Measurements from ENCODE around the gene AP3S2. TPM values are rescaled to one million over a fixed set of nuclear protein-coding genes. Genes with fewer than 3 reads are reported as not detected.

The AP3S2 gene
- total RNA-seq, 1 experiment from 2014 or later: 35.7 TPM

DNA sequence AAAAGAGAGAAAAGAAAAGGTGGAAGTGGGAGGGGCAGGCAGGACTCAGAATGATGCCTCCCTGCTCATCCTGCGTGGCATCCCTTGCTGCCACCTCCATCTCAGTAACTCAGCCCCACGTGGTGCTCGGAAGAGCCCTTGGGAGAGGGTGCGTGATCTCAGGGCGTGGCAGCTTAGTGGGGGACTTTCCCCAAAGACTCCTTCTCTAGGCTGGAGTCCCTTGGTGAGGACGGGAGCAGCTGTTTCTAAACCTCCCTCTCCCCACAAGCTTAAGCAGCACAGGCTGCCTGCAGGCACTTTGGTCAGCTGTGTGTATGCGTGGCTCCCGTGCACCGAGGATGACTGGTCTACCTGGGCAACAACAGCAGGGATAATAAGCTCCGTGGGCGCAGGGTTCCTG is 71.8 kb downstream of the AP3S2 start:
- ChIA-PET POLR2A (no interaction called here), CTCF (interaction anchor here (0.7 to 1.9 kb wide), 5 partner anchors 19 to 82 kb away, joined by 3 to 9 read pairs (median 3); no protein-coding TSS in a partner anchor)
- DNase-seq (ENCODE audit: low spot score) (no peak), ATAC-seq (no peak)
- no peak for TF ChIP-seq ESRRA (CRISPR knock-in tag; IDR thresholded peaks at IDR 0.05; ENCODE audit: borderline replicate concordance)
- H3K36me3 Mint-ChIP-seq: no peaks in the 10 kb centered on the region
- H3K27ac Mint-ChIP-seq: no peak overlapping the region
- H3K4me3 Mint-ChIP-seq: no peak overlapping the region
- H3K4me1 Mint-ChIP-seq: 0 out of 2 replicates have a peak, but pooled peaks cover 7% of the 10 kb centered on the region
- H3K27me3 Mint-ChIP-seq (ENCODE audit: low read depth): peaks cover 3% of the 10 kb centered on the region
- no peaks in the 10 kb centered on the region for H3K9me3 Mint-ChIP-seq

DNA sequence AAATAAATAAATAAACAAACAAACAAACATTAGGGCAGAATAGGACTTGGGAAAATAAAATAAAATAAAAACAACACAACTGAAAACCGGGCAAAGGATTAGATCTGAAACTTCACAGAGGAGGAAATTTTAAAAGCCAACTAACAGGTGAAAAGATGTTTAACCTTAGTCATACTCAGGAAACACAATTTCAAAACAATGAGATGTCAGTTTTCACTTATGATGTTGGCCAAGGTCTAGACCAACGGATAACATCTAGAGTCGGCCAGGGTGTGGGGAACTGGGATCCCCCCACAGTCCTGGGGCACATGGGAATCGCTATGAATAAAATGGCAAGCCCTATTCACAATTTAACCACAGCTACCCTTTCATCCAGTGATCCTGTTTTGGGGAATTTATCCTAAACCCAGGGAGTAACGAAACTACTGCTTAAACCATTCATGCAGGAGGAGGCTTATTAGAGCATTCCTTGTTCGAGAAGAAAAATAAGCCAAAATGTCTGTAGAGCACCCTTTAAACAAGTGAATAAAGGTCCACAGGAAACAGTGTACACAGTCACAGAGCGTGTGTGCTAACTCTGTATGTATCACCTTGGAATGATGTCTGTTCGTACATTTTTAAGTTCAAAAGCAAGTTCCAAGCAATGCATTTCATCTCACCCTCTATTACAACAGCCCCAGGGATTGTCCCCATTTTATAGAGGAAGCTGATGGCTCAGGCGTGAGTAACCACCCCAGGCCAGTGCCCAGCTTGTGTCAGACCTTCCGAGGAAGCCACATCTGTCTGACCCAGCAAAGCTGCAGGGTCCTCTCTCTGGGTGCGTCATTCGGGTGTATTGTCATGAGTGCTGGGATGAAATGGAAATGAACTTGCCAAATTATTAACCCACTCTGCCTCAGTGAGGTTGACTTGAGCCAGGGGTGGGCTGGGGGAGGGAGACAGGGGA is 72.9 kb downstream of the AP3S2 start:
- peaks cover 5% of the 10 kb centered on the region for H3K36me3 Mint-ChIP-seq

DNA sequence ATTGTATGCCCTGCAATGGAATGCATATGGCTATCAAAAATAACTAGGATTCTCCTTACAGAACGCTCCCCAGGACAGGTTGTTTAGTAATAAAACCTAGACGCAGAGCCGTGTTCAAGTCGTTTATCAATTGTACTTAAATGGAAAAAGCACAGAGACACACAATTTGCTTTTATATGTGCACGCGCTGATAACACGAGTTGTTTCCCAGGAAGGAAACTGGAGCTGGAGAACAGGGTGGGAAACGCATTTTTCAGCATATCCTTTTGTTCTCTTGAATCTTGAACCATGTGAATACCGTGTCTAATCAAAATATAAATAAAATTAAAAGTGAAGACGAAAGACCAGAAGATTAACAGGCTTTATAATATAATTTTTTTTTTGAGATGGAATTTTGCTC is 75.5 kb downstream of the AP3S2 start:
- H3K4me3 Mint-ChIP-seq: no peak overlapping the region
- POLR2A ChIA-PET: no interaction called here
- H3K36me3 Mint-ChIP-seq: peaks cover 10% of the 10 kb centered on the region
- H3K27me3 Mint-ChIP-seq (ENCODE audit: low read depth): peaks cover 36% of the 10 kb centered on the region
- H3K4me1 Mint-ChIP-seq: 0 out of 2 replicates have a peak, but pooled peaks cover 3% of the 10 kb centered on the region
- CTCF ChIA-PET: no interaction called here
- peaks cover 10% of the 10 kb centered on the region for H3K9me3 Mint-ChIP-seq
- DNase-seq (ENCODE audit: low spot score): no peak
- ATAC-seq: no peak
- no peak overlapping the region for H3K27ac Mint-ChIP-seq
- TF ChIP-seq, protein P1, sequence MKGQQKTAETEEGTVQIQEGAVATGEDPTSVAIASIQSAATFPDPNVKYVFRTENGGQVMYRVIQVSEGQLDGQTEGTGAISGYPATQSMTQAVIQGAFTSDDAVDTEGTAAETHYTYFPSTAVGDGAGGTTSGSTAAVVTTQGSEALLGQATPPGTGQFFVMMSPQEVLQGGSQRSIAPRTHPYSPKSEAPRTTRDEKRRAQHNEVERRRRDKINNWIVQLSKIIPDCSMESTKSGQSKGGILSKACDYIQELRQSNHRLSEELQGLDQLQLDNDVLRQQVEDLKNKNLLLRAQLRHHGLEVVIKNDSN (CRISPR knock-in tag; IDR thresholded peaks at IDR 0.05): no peak
- TF ChIP-seq, protein P2, sequence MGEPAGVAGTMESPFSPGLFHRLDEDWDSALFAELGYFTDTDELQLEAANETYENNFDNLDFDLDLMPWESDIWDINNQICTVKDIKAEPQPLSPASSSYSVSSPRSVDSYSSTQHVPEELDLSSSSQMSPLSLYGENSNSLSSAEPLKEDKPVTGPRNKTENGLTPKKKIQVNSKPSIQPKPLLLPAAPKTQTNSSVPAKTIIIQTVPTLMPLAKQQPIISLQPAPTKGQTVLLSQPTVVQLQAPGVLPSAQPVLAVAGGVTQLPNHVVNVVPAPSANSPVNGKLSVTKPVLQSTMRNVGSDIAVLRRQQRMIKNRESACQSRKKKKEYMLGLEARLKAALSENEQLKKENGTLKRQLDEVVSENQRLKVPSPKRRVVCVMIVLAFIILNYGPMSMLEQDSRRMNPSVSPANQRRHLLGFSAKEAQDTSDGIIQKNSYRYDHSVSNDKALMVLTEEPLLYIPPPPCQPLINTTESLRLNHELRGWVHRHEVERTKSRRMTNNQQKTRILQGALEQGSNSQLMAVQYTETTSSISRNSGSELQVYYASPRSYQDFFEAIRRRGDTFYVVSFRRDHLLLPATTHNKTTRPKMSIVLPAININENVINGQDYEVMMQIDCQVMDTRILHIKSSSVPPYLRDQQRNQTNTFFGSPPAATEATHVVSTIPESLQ (CRISPR knock-in tag; IDR thresholded peaks at IDR 0.05): no peak
- TF ChIP-seq, protein P3, sequence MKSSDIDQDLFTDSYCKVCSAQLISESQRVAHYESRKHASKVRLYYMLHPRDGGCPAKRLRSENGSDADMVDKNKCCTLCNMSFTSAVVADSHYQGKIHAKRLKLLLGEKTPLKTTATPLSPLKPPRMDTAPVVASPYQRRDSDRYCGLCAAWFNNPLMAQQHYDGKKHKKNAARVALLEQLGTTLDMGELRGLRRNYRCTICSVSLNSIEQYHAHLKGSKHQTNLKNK (CRISPR knock-in tag; IDR thresholded peaks at IDR 0.05): no peak
- TF ChIP-seq, protein P4, sequence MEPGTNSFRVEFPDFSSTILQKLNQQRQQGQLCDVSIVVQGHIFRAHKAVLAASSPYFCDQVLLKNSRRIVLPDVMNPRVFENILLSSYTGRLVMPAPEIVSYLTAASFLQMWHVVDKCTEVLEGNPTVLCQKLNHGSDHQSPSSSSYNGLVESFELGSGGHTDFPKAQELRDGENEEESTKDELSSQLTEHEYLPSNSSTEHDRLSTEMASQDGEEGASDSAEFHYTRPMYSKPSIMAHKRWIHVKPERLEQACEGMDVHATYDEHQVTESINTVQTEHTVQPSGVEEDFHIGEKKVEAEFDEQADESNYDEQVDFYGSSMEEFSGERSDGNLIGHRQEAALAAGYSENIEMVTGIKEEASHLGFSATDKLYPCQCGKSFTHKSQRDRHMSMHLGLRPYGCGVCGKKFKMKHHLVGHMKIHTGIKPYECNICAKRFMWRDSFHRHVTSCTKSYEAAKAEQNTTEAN (CRISPR knock-in tag; IDR thresholded peaks at IDR 0.05): no peak
- TF ChIP-seq HMGA2 (CRISPR knock-in tag; IDR thresholded peaks at IDR 0.05) (no peak), GABPB1 (CRISPR knock-in tag; IDR thresholded peaks at IDR 0.05) (no peak), SMAD4 (CRISPR knock-in tag; IDR thresholded peaks at IDR 0.05) (no peak), TEAD4 (CRISPR knock-in tag; IDR thresholded peaks at IDR 0.05) (no peak), CBFB (CRISPR knock-in tag; IDR thresholded peaks at IDR 0.05; ENCODE audit: low read depth) (no peak), EMX1 (CRISPR knock-in tag; IDR thresholded peaks at IDR 0.05) (no peak), ESRRA (CRISPR knock-in tag; IDR thresholded peaks at IDR 0.05; ENCODE audit: borderline replicate concordance) (no peak), ZNF671 (CRISPR knock-in tag; IDR thresholded peaks at IDR 0.05) (no peak), TP53 (CRISPR knock-in tag; IDR thresholded peaks at IDR 0.05) (no peak)

More for the DNA sequence above, 72.9 kb downstream of the AP3S2 start:
- Mint-ChIP-seq H3K4me1 (0 out of 2 replicates have a peak, but pooled peaks cover 7% of the 10 kb centered on the region), H3K27ac (no peak overlapping the region), H3K9me3 (peaks cover 6% of the 10 kb centered on the region), H3K27me3 (ENCODE audit: low read depth) (peaks cover 13% of the 10 kb centered on the region), H3K4me3 (no peak overlapping the region)
- ChIA-PET CTCF (interaction anchor here (0.7 kb wide), 2 partner anchors 11 to 54 kb away, joined by 3 read pairs; no protein-coding TSS in a partner anchor), POLR2A (no interaction called here)
- TF ChIP-seq GABPB1 (CRISPR knock-in tag; IDR thresholded peaks at IDR 0.05): no peak
- TF ChIP-seq, protein P5, sequence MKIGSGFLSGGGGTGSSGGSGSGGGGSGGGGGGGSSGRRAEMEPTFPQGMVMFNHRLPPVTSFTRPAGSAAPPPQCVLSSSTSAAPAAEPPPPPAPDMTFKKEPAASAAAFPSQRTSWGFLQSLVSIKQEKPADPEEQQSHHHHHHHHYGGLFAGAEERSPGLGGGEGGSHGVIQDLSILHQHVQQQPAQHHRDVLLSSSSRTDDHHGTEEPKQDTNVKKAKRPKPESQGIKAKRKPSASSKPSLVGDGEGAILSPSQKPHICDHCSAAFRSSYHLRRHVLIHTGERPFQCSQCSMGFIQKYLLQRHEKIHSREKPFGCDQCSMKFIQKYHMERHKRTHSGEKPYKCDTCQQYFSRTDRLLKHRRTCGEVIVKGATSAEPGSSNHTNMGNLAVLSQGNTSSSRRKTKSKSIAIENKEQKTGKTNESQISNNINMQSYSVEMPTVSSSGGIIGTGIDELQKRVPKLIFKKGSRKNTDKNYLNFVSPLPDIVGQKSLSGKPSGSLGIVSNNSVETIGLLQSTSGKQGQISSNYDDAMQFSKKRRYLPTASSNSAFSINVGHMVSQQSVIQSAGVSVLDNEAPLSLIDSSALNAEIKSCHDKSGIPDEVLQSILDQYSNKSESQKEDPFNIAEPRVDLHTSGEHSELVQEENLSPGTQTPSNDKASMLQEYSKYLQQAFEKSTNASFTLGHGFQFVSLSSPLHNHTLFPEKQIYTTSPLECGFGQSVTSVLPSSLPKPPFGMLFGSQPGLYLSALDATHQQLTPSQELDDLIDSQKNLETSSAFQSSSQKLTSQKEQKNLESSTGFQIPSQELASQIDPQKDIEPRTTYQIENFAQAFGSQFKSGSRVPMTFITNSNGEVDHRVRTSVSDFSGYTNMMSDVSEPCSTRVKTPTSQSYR (CRISPR knock-in tag; IDR thresholded peaks at IDR 0.05): no peak
- TF ChIP-seq MYBL2 (CRISPR knock-in tag; IDR thresholded peaks at IDR 0.05): no peak
- no peak for TF ChIP-seq SP1 (CRISPR knock-in tag; conservative IDR thresholded peaks at IDR 0.05)
- TF ChIP-seq TEAD4 (CRISPR knock-in tag; IDR thresholded peaks at IDR 0.05): no peak
- TF ChIP-seq TCF7 (CRISPR knock-in tag; IDR thresholded peaks at IDR 0.05; ENCODE audit: low read depth): no peak
- TF ChIP-seq, protein P6, sequence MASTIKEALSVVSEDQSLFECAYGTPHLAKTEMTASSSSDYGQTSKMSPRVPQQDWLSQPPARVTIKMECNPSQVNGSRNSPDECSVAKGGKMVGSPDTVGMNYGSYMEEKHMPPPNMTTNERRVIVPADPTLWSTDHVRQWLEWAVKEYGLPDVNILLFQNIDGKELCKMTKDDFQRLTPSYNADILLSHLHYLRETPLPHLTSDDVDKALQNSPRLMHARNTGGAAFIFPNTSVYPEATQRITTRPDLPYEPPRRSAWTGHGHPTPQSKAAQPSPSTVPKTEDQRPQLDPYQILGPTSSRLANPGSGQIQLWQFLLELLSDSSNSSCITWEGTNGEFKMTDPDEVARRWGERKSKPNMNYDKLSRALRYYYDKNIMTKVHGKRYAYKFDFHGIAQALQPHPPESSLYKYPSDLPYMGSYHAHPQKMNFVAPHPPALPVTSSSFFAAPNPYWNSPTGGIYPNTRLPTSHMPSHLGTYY (CRISPR knock-in tag; IDR thresholded peaks at IDR 0.05): no peak
- TF ChIP-seq ATF1 (CRISPR knock-in tag; IDR thresholded peaks at IDR 0.05): no peak
- TF ChIP-seq SOX15 (CRISPR knock-in tag; IDR thresholded peaks at IDR 0.05): no peak
- TF ChIP-seq, protein P7, sequence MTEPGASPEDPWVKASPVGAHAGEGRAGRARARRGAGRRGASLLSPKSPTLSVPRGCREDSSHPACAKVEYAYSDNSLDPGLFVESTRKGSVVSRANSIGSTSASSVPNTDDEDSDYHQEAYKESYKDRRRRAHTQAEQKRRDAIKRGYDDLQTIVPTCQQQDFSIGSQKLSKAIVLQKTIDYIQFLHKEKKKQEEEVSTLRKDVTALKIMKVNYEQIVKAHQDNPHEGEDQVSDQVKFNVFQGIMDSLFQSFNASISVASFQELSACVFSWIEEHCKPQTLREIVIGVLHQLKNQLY (CRISPR knock-in tag; IDR thresholded peaks at IDR 0.05): no peak
- no peak for TF ChIP-seq KAT7 (CRISPR knock-in tag; IDR thresholded peaks at IDR 0.05; ENCODE audit: borderline replicate concordance)
- no peak for TF ChIP-seq ZNF232 (CRISPR knock-in tag; IDR thresholded peaks at IDR 0.05)
- TF ChIP-seq HMGA2 (CRISPR knock-in tag; IDR thresholded peaks at IDR 0.05): no peak
- no peak for DNase-seq (ENCODE audit: low spot score)
- ATAC-seq: no peak
